DND-41 (cell line): ENCODE results near the gene KIAA1549.

ENCODE experiments used
- ATAC-seq: fragments of 200-7000 bp; cut with Tn5 transposase; 3 replicates; pipeline ENCODE4 v1.9.1; 2021; ENCODE audit warnings: low read depth; ENCODE audit not compliant: insufficient read depth
- DNase-seq: peaks from one replicate; pipeline ENCODE4 v3.0.0-alpha.2; 2020
- H2AFZ ChIP-seq: 2 replicates; pipeline ENCODE4 v1.6.0; 2012; ENCODE audit warnings: low read depth, low read length
- H3K27ac ChIP-seq: 2 replicates; pipeline ENCODE4 v1.5.1; 2012; ENCODE audit warnings: low read length, inconsistent platforms
- H3K27me3 ChIP-seq: fragments of 200-600 bp; sonication (generic); 2 replicates; pipeline ENCODE4 v1.6.0; 2012; ENCODE audit warnings: low read length, mild to moderate bottlenecking, inconsistent platforms; ENCODE audit not compliant: insufficient read depth, poor library complexity
- H3K36me3 ChIP-seq: 2 replicates; pipeline ENCODE4 v1.5.1; 2012; ENCODE audit warnings: low read length, inconsistent platforms; ENCODE audit not compliant: insufficient read depth
- H3K4me1 ChIP-seq: 2 replicates; pipeline ENCODE4 v1.5.1; 2012; ENCODE audit warnings: mild to moderate bottlenecking, low read length; ENCODE audit not compliant: insufficient read depth
- H3K4me2 ChIP-seq: 2 replicates; pipeline ENCODE4 v1.6.0; 2012; ENCODE audit warnings: mild to moderate bottlenecking, moderate library complexity, low read length, inconsistent platforms; ENCODE audit not compliant: insufficient read depth
- H3K4me3 ChIP-seq, 2 experiments: fragments of 200-600 bp in 1 of 2; shearing (Covaris generic) in 1 of 2; 2 replicates each; pipeline ENCODE4 v1.5.1; 2012 to 2016; ENCODE audit warnings: inconsistent platforms in 2 of 2, low read length in 2 of 2, mild to moderate bottlenecking in 2 of 2, low read depth in 1 of 2, moderate library complexity in 1 of 2
- H3K79me2 ChIP-seq: 2 replicates; pipeline ENCODE4 v1.6.0; 2012; ENCODE audit warnings: low read length, inconsistent platforms; ENCODE audit not compliant: insufficient read depth
- H3K9ac ChIP-seq: 2 replicates; pipeline ENCODE4 v1.6.0; 2012; ENCODE audit warnings: low read depth, mild to moderate bottlenecking, inconsistent platforms, low read length, moderate library complexity
- H3K9me3 ChIP-seq: 2 replicates; pipeline ENCODE4 v1.5.1; 2012; ENCODE audit warnings: low read length, moderate library complexity, mild to moderate bottlenecking, inconsistent platforms; ENCODE audit not compliant: insufficient read depth, severe bottlenecking
- H4K20me1 ChIP-seq: 2 replicates; pipeline ENCODE4 v1.6.0; 2012; ENCODE audit warnings: low read length; ENCODE audit not compliant: insufficient read depth
- EZH2 ChIP-seq: IDR thresholded peaks from 3 replicates; pipeline ENCODE4 v1.6.1; 2012; ENCODE audit warnings: borderline replicate concordance, low read depth, mild to moderate bottlenecking, moderate library complexity, low read length, inconsistent platforms; ENCODE audit not compliant: severe bottlenecking
- TF ChIP-seq, protein P1 (sequence below): IDR thresholded peaks from 2 replicates; pipeline ENCODE4 v1.5.1; 2012; ENCODE audit warnings: borderline replicate concordance, low read length, moderate library complexity, mild to moderate bottlenecking; ENCODE audit not compliant: poor library complexity, severe bottlenecking; ENCODE audit errors: extremely low read depth

Gene KIAA1549

DNA sequence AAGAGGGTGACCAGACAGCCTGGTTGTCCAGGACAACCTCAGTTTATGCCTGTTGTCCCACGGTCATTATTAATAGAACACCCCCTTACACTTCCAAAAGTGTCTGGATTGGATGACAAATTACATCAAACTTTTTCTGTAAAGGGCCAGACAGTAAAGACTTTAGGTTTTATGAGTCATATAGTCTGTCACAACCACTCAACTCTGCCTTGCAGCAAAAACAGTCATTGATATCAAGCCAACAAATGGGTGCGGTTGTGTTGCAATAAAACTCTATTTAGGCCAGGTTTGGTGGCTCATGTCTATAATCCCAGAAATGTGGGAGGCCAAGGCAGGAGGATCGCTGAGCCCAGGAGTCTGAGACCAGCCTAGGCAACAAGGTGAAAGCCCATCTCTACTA is 116.5 kb downstream of the KIAA1549 start:
- no peak overlapping the region for H3K4me2 ChIP-seq
- H3K4me1 ChIP-seq, result no peaks in the 10 kb centered on the region
- ATAC-seq (no peak), DNase-seq (no peak)
- H3K9ac ChIP-seq, result no peak overlapping the region
- H3K36me3 ChIP-seq, result 0 out of 2 replicates have a peak, but pooled peaks cover 7% of the 10 kb centered on the region
- H4K20me1 ChIP-seq, result no peaks in the 10 kb centered on the region
- H3K27ac ChIP-seq, result no peak overlapping the region
- no peak overlapping the region for H3K4me3 ChIP-seq
- H3K79me2 ChIP-seq, result no peaks in the 10 kb centered on the region
- no peak overlapping the region for H2AFZ ChIP-seq
- no peaks in the 10 kb centered on the region for H3K27me3 ChIP-seq
- TF ChIP-seq EZH2, result no peak
- TF ChIP-seq, protein P1, sequence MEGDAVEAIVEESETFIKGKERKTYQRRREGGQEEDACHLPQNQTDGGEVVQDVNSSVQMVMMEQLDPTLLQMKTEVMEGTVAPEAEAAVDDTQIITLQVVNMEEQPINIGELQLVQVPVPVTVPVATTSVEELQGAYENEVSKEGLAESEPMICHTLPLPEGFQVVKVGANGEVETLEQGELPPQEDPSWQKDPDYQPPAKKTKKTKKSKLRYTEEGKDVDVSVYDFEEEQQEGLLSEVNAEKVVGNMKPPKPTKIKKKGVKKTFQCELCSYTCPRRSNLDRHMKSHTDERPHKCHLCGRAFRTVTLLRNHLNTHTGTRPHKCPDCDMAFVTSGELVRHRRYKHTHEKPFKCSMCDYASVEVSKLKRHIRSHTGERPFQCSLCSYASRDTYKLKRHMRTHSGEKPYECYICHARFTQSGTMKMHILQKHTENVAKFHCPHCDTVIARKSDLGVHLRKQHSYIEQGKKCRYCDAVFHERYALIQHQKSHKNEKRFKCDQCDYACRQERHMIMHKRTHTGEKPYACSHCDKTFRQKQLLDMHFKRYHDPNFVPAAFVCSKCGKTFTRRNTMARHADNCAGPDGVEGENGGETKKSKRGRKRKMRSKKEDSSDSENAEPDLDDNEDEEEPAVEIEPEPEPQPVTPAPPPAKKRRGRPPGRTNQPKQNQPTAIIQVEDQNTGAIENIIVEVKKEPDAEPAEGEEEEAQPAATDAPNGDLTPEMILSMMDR, result no peak
- H3K9me3 ChIP-seq, result no peaks in the 10 kb centered on the region

DNA sequence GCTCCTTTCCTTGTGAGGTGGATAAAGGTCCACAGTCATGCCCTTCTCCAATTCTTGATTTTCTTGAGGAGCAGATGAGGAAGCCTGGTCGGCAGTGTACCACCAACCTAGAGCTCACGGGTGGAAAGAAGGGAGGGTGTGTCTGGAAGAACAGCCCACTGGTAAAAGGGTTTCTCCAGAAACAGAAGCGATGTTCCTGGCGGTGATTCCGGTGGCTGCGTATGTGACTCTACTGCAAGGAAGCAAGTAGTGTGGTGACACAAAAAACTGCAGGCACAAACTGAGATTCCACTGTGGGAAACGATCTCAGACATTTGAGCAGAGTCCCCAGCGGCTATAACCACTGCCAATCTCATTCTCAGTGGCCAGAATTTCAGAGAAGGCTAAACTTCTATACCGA is 117.3 kb downstream of the KIAA1549 start:
- Histone ChIP-seq H3K27ac (no peak overlapping the region), H3K4me2 (no peak overlapping the region), H2AFZ (no peak overlapping the region), H3K4me1 (no peaks in the 10 kb centered on the region), H3K9me3 (no peaks in the 10 kb centered on the region), H3K4me3 (no peak overlapping the region), H3K27me3 (no peaks in the 10 kb centered on the region), H3K36me3 (0 out of 2 replicates have a peak, but pooled peaks cover 2% of the 10 kb centered on the region), H3K9ac (no peak overlapping the region), H4K20me1 (no peaks in the 10 kb centered on the region), H3K79me2 (no peaks in the 10 kb centered on the region)
- no peak for DNase-seq
- no peak for TF ChIP-seq EZH2
- TF ChIP-seq, protein P1, result no peak
- ATAC-seq, result no peak

DNA sequence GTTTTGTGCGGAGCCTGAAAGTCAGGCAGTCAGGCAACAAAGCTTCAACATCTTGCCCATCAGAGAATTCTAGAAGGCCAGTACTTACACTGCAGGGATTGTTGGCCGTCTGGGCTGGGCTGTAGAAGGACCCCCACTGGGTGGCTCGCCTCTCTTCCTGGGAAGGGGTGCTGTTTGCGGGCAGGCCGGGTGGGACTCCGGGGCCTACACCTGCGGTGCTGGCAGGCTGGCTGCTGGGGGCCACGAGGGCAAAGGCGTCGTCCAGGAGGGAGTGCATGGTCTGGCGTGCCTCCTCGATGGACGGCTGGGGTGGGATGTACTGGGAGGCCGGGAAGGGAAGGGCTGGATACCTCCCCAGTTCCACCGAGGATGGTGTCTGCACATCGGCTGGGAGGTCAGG is 120.1 kb downstream of the KIAA1549 start:
- Histone ChIP-seq H3K27ac (no peak overlapping the region), H4K20me1 (no peaks in the 10 kb centered on the region), H3K79me2 (no peaks in the 10 kb centered on the region), H3K4me1 (no peaks in the 10 kb centered on the region), H2AFZ (no peak overlapping the region), H3K27me3 (no peaks in the 10 kb centered on the region), H3K36me3 (no peaks in the 10 kb centered on the region; the same call in 1 of the 2 replicates), H3K4me3 (no peak overlapping the region), H3K4me2 (no peak overlapping the region), H3K9ac (no peak overlapping the region), H3K9me3 (peaks cover 6% of the 10 kb centered on the region)
- DNase-seq (no peak), ATAC-seq (no peak)
- no peak for TF ChIP-seq EZH2
- TF ChIP-seq, protein P1, result no peak

DNA sequence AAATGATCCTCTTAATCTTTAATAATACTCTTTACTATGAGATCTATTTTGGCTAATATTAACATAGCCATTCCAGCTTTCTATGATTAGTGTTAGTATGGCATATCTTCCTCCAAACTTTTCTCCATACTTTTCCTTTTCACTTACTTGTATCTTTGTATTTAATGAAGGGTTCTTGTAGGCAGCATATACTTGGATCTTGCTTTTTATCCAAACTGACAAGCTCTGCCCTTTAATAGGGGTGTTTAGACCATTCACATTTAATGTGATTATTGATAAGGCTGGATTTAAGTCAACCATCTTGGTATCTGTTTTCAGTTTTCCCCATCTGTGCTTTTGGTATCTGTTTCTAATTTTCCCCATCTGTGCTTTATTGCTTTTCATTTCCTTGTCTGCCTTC is 123.5 kb downstream of the KIAA1549 start:
- no peaks in the 10 kb centered on the region for H3K27me3 ChIP-seq
- H3K4me3 ChIP-seq, result no peak overlapping the region
- no peak overlapping the region for H2AFZ ChIP-seq
- no peak overlapping the region for H3K4me2 ChIP-seq
- no peak overlapping the region for H3K9ac ChIP-seq
- no peak overlapping the region for H3K27ac ChIP-seq
- DNase-seq, result no peak
- no peaks in the 10 kb centered on the region for H3K79me2 ChIP-seq
- TF ChIP-seq, protein P1, result no peak
- no peak for TF ChIP-seq EZH2
- peaks cover 6% of the 10 kb centered on the region for H3K9me3 ChIP-seq
- H4K20me1 ChIP-seq, result no peaks in the 10 kb centered on the region
- H3K36me3 ChIP-seq, result no peaks in the 10 kb centered on the region; the same call in 1 of the 2 replicates
- no peak for ATAC-seq
- no peaks in the 10 kb centered on the region for H3K4me1 ChIP-seq
